Measurements from ENCODE around the gene NOTUM. TPM values are rescaled to one million over a fixed set of nuclear protein-coding genes. Genes with fewer than 3 reads are reported as not detected.
A peak's percentile ranks its signal among the peaks of the same experiment; 100 is the strongest.

The NOTUM gene
- total RNA-seq, 4 donors from 2014 or later, result 0.89 to 3.5 (median 2.1) TPM

DNA sequence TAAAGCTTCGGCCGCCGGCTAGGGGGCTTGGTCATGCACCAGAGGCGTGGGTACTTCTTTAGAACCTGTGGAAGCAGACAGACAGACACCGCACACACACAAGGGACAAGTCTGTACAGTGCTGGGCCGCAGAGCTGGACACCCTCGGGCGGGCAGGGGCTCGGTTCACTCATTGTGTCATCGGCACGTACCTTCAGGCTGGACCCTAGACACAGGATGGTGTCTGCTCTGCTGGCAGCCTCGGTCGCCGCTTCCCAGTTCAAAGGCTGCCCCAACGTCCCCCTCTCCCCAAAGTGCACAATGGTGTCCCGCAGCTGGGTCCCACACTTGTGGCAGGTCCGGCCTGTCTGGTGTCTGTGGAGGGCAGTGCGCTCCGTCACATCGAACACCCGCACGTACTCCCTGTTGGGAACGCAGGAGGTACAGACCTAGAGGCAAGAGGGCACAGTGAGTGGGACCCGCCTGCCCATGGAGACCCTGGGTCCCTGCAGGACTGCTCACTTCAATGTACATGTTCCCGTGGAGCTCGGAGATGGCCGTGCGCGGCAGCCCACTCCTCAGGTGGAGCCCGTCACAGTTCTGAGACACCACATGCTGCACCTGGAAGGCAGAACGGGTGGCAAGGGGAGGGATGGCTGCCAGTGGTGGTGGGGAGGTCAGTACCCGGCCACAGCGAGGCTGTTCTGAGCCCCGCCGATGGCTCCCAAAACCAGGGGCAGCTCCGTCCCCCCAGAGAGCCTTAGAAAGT is 46.7 kb downstream of the NOTUM start:
- no peak for DNase-seq (ENCODE audit: low spot score in 2 of 2)
- TF ChIP-seq, protein P1, sequence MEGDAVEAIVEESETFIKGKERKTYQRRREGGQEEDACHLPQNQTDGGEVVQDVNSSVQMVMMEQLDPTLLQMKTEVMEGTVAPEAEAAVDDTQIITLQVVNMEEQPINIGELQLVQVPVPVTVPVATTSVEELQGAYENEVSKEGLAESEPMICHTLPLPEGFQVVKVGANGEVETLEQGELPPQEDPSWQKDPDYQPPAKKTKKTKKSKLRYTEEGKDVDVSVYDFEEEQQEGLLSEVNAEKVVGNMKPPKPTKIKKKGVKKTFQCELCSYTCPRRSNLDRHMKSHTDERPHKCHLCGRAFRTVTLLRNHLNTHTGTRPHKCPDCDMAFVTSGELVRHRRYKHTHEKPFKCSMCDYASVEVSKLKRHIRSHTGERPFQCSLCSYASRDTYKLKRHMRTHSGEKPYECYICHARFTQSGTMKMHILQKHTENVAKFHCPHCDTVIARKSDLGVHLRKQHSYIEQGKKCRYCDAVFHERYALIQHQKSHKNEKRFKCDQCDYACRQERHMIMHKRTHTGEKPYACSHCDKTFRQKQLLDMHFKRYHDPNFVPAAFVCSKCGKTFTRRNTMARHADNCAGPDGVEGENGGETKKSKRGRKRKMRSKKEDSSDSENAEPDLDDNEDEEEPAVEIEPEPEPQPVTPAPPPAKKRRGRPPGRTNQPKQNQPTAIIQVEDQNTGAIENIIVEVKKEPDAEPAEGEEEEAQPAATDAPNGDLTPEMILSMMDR (IDR thresholded peaks at IDR 0.05), result no peak
- TF ChIP-seq POLR2A (IDR thresholded peaks at IDR 0.05), result no peak
- whole genome bisulfite sequencing, 2 donors, result 96 to 97% methylated on average over 30 to 36 of the region's 36 CpGs
- intact Hi-C loops (cut with DNase I; ENCODE audit: low total_unique reads), result no loop called here
- no peak overlapping the region for H3K4me3 ChIP-seq (ENCODE audit: low read depth, poor library complexity, severe bottlenecking)

DNA sequence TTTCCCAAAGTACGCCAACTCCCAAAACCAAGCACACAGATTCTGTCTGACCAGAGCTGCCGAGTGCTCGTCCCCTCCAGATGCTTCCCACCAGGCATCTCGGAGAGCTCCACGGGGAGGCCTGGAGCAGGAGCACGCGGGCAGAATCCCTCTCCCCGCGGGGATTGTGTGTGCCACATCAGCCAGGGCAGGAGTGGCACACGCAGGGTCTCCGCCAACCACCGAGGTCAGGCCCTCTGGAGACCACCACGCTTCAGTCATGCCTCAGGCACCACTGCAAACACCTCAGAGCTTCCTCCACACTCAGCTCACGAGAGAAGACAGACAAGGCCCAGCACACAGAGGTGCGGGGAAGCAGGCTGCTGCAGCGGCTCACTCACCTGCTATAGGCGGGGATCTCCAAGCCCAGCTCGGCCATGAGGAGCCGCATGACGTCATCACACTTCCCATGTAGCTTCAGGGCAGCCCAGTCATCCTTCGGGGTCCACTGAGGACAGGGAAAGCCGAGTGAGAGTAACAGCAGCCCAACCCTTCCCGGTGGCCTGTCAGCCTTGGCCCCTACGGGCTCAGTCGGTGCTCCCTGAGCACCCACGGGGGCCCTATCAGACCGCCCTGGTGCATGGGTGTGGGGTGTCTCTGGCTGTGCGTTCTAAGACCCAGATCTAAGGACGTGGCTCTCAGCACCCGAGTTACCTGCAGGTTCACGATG is 47.4 kb downstream of the NOTUM start:
- intact Hi-C loops (cut with DNase I; ENCODE audit: low total_unique reads), result no loop called here
- WGBS, 2 donors, result 94 to 96% methylated on average over 29 to 30 of the region's 31 CpGs
- no peak for DNase-seq (ENCODE audit: low spot score in 2 of 2)
- TF ChIP-seq, protein P1 (IDR thresholded peaks at IDR 0.05), result no peak
- TF ChIP-seq POLR2A (IDR thresholded peaks at IDR 0.05), result no peak
- H3K4me3 ChIP-seq (ENCODE audit: low read depth, poor library complexity, severe bottlenecking), result no peak overlapping the region

DNA sequence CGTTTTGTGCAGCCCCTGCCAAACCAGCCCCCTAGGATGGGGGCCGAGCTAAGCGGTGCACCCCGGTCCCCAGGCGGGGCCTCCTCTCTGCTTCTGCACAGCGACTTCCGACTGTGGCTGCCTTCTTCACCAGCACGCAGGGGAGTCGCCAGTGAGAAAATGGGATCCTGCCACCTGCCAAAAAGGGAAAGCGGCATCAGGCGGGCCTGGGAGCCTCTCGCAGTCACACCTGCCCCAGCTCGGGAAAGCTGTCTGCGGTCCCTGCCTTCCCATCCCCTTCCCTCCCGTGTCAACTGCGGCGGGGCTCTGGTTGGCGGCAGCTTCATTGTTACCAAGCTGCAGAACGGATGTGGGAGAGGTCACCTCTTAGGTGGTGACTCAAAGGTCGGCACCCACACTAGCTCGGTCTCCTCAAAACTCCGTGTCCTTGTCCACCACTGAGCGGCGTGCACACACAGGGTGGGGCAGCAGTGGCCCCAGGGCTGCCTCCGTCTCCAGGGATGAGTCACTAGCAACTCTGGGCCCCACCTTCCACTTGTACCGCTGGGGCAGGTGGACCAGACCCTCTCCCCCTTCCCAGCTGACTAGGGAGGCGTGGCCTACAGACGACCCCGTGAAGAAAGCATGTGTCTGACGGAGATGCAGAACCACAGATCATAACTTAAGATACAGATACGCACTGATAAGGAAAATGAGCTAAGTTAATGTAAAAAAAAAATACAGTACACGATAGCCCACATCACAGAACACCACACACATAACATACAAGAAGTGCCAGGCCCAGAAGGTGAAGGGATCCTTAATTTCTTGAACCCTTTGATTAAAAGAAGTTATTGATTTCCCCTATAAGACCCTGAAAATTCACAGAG is 48.3 kb downstream of the NOTUM start:
- 78% methylated on average over 27 to 30 of the region's 32 CpGs for WGBS, 2 donors
- no peak overlapping the region for H3K4me3 ChIP-seq (ENCODE audit: low read depth, poor library complexity, severe bottlenecking)
- no peak for TF ChIP-seq POLR2A (IDR thresholded peaks at IDR 0.05)
- TF ChIP-seq, protein P1 (IDR thresholded peaks at IDR 0.05), result no peak
- no peak for DNase-seq (ENCODE audit: low spot score in 2 of 2)
- intact Hi-C loops (cut with DNase I; ENCODE audit: low total_unique reads), result no loop called here

DNA sequence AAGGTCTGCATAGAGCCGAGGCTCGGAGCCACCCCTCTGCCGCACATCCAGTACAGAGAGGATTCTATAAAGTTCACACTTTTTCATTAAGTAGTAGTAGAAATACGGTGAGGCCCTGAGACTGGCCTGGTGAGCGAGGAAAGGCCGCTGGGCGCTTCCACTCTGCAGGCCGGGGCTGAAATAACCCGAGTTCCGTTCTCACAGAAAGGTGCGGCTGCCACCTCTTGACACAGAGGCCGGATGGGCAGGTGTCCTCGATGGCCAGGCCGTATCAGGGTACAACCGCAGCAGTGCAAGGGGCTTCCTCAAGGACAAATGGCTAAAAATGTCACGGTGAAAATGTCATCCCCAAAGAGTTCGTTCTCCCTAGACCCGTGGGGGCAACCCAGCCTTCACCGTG is 49.0 kb downstream of the NOTUM start:
- no peak for TF ChIP-seq POLR2A (IDR thresholded peaks at IDR 0.05)
- TF ChIP-seq, protein P1 (IDR thresholded peaks at IDR 0.05), result no peak
- DNase-seq (ENCODE audit: low spot score in 2 of 2), result no peak
- whole genome bisulfite sequencing, 2 donors, result 85 to 92% methylated on average over 19 of the region's 19 CpGs
- H3K4me3 ChIP-seq (ENCODE audit: low read depth, poor library complexity, severe bottlenecking), result no peak overlapping the region
- intact Hi-C loops (cut with DNase I; ENCODE audit: low total_unique reads), result no loop called here

DNA sequence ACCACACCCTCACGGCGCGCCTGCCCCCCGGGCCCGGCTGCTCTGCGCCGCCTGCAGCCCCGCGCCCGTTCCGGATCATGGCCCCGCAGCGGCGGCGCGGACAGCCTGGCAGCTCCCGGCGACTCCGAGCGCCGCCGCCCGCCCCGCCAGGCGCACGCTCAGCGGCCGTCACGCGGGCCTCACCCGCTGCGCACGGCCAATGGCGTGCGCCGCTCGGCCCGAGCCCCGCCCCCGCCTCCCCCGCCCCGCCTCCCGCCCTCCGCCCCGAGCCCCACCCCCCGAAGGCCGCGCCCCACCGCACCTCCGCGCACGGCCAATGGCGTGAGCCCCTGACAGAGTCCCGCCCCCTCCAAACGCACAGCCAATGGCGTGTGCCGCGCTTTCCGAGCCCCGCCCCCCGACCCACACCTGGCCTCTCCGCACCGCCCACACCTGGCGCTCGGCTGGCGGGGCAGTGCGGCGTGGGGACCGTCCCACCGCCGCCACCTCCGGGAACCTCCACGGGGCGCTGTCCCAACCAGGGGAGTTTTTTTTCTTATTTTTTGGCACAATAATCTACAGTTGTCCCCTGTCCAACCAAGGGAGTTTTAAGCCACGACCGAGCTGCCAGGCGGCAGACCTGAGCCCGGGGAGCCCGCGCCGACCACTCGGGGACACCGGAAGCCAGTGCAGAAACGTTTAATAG is 49.6 kb downstream of the NOTUM start, which contains the start of gene PCYT2:
Gene PCYT2 (minus strand): TSS at position 123 of the 685 bp plus-strand sequence. CDS start 44 bp downstream, at position 79.
- TF ChIP-seq POLR2A (IDR thresholded peaks at IDR 0.05), result no peak
- TF ChIP-seq, protein P1 (IDR thresholded peaks at IDR 0.05), result no peak
- DNase-seq (ENCODE audit: low spot score in 2 of 2), result peak; percentile 85 to 98
- peak within 1 kb of the TSS; percentile 60 for H3K4me3 ChIP-seq (ENCODE audit: low read depth, poor library complexity, severe bottlenecking)
- 7 to 16% methylated on average over 22 to 51 of the region's 84 CpGs for WGBS, 2 donors
- intact Hi-C loops (cut with DNase I; ENCODE audit: low total_unique reads), result no loop called here
